ENCODE measurements around the gene RPAP3.

RPAP3 gene

DNA sequence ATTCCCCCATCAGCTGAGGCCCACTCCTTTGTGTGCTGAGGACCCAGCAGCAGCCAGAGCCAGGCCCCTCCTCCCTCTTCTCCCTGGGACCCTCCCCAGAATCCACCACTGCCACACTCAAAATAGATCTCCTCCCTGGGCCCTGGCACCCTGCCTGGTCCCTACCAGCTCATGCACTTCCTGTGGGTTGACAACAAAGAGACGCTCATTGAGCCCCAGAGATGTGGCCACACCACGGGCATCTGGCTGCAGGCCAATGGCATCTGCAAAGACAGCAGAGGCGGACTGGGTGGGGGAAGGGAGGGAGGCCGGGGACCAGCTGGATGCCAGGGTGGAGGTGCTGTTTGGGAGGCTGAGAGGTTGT is 35.5 kb upstream of the RPAP3 start:
- DNase-seq = peak; percentile 70

DNA sequence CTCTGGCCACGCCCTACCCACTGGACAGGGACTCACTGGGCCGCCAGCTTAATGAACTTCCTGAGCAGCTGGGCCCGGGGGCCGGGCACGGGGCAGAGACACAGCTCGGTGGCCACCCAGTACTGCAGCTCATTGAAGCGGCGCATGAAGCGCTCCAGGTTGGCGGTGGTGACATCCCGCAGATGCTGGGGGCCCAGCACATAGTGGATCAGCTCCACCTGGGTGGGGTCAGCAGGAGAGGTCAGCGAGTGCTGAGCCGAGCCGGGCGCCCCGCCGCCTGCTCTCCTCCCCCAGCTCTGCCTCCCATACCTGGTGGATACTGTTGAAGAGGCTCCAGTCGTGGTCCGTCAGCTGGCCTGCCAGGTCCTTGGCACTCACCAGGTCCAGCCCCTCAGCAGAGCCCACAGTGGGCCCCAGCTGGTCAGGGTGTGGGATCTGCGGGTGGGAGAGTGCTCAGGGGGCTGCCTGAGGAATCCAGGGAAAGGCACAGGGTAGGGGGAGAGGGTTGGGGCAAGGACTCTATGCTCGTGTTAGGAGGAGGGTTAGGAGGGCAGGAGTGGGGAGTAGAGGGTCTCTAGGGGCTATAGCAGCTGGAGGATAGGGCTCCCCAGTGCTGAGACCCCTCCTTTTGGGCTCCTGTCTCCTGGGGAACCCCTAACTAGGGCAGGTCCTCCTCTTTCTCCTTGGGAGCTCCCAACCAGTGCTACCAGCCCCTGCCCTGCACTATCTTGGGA is 34.9 kb upstream of the RPAP3 start:
- DNase-seq = peak; percentile 22

DNA sequence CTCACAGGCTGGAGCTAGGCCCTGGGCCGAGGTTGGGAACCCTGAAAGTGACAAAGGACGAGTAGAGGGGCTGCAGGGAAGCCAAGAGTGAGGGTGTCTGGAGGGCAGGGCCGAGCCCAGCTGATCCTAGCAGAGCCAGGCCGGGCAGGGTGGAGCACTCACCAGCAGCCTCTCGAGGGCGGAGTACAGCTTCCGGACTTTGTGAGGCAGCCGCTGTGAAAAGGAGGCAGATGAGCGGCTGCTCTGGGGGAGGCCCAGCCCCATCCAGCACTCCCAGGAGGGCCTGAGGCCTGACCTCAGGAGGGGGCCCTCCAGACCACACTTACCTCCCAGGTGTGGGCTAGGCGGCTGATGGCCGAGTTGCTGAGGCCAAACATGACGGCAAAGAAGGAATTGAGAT is 34.1 kb upstream of the RPAP3 start:
- no peak for DNase-seq

DNA sequence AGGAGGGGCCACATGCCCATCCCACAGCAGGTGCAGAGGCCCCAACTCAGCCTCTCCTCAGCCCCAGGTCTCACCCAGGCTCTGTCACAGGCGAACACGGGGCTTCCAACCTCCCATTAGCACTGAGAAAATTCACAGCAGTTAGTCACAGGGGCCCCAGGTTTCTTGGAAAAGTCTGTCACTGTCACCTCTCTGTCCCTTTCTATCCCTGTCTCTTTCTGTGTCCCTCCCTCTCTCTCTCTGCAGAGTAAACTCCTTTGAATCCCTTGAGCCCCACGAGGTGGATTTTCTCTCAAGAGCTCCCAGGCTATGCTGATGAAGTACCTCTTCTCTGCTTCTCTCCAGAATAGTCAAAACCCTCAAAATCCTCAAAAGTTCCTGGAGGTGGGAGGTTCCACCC is 33.5 kb upstream of the RPAP3 start:
- DNase-seq = no peak

DNA sequence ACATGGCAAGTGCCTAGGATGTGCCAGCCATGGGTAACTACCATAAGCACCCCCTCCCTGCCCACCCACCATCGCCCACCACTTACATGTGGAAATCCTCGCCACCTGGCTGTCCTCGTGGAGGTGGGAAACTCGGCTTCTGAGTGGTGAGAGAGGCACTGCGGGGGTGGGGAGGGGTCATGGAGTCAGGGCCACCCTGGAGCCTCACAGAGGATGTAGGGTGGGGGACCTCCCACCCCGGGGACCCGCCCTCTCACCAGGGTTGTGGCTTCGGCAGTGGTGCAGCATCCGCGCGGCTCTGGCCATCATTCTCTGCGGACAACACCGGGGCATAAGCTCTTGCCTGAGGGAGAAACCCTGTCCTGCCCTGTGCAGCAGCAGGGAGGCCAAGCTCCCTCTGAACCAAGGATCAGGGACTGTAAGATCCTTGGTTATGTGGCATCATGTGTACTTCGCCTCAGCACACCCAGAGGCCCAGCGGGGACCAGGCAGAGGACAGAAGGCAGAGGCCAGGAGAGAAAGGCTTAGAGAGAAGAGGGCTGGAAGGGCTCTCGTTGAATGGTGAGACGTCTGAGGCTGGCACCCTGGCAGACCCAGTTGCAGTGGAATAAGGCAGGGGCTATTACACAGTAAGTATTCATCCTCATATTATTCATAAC is 32.2 kb upstream of the RPAP3 start:
- DNase-seq = no peak

DNA sequence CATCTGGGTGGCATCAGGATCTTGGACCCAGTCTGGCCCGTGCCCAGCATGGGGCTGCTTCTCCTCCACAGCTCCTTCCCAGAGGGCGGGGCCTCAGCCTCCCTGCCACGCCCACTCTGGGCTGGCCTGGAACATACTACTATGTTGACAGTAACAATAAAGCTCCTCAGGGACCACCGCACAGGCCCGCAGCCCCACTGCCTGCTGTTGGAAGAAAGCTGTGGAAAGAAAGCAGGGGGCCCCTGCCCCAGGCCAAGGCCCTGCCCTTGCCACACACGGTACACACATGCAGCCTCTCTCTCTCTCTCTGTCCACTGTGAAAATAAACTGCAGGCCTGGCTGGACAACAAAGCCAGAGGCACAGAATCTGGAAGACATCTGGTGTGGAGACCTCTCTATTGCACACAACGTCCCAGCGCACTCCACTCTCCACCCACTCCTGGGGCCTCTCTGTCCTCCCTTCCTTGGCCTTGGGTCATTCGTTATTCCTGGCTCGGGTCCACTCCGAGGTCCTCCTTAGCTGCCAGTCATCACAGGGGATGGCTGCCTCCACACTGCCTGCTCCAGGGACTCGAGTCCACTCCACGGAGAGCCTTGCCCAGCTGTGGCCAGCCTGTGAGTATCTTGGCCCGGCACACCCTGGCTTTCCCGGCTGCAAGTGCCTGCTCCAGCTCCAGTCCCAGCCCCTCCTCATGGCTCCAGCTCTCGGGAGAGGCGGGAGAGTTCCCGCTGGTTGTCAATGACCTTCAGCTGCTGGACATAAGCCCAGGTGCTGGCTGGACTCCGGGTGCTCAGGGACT is 31.2 kb upstream of the RPAP3 start:
- DNase-seq = no peak

DNA sequence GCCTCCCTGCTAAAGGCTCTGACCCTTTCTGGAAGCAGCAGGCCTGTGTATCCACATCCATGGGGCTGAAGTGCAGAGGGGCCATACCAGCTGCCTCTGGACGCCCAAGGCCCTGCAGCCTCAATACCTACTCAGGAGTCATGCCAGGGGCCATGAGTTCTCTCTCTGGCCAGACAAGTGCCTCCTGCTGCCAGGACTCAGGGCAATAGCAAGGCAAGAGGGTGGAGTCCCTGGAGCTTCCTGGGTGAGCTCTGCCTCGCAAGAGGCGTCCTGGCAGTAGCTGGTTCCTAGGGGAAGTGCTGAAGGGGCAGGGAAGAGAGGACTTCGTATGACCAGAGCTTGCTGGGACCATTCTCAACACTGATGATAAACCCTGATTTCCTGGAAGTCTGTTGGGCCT is 30.4 kb upstream of the RPAP3 start:
- no peak for DNase-seq

DNA sequence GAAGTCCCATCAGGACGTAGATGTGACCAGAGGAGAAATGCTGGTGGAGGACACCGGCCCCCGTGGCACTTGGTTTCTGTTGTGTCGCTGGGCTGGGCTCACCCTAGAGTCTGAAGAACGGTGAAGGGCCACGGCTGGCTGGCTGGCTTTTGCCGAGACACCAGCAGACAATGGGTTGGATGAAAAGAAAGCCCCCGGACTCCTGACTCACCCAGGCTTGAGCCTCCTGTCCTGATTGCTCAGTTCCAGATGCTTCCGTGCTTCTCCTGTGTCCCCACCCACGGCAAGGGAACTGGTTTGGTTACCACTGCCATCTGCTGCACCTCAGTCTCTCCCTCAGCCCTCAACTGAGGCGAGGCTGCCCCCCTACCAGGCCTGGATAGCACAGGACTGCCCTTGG is 29.8 kb upstream of the RPAP3 start:
- DNase-seq = no peak

DNA sequence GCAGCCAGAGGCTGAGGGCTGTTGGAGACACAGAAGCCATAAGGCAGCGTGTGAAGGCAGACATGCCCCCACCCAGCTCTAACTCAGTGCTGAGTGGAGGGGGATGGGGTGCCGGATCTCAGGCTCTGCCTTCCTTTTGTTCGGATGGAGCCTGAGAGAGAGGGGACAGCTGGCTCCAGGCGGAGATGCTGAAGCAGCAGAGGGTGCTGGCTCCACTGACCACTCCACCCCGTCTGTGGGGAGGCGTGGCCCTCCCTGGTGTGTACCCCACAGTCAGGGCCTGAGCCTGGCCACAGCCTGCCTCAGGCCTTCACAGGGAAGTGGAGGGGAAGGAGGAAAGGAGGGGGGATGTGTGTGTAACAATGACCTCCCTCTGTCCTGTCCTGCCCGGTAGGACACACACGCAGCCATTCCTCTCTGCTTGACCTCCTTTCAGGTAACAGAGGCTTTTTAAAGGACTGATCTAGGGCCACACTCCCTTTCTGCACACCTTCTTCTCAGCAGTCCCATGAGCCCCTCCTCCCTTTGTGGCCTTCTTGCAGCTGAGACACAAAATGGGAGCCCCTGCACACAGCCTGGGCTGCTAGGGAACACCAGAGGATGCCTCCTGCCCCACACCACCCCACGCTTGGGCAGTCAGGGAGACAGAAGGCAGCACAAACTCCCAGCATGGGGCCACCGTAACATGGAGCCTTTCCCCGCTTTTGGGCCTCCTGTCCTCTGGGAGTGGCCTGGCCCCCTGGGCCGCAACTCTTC is 29.1 kb upstream of the RPAP3 start:
- no peak for DNase-seq

DNA sequence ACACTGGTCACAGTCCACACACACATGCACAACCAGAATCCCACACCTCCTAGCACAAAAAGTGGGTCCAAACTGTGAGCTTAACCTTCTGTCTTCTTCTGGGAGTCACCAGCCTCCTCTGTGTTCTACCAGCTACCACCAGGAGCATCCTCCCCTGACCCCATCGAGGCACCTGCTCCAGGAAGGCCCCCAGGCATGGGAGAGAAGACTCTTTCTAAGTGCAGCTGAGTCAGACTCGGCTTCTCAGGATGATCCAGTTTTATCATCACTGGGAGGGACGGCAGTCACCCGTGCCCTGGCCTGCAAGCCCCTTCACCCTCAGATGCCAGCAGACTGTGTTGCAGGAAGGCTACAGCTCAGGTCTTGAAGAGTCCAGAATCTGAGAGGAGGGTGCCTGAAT is 27.3 kb upstream of the RPAP3 start:
- no peak for DNase-seq

DNA sequence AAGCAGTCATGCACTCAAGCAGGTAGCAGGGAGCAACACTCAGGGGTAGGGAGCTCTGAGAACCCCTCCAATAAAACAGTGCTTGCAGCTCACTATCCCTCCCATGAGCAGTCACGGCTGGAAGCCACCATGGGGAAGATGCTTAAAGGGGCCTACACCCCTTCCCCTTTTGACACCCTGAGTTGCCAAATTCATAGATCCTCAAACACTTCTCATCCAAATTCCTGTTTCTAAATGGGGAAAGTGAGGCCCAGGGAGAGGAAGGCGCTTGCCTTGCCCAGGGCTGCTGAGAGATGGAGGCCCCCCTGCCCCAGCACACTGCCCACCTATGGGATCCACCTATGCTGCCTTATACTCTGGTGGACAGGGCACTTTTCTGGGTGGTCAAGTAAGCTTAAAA is 26.7 kb upstream of the RPAP3 start:
- DNase-seq = no peak

DNA sequence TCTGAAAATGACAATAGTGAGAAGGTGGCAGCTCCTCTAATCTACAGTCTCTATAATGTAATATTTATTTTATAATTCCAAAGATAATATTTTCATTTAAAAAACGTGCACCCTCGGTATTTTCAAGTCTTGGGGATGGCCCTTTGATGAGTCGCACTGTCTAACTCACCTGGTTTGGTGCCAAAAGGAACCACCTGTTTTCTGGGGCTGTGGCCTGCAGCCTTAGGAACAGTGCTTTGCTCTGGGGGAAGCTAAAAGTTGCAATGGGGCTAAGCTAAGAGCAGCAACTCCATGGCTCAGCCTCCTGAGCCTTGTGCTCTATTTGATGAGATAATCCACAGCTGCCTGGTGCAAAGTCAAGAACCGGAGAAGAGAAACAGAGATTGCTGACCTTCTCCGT is 25.9 kb upstream of the RPAP3 start:
- DNase-seq = no peak

DNA sequence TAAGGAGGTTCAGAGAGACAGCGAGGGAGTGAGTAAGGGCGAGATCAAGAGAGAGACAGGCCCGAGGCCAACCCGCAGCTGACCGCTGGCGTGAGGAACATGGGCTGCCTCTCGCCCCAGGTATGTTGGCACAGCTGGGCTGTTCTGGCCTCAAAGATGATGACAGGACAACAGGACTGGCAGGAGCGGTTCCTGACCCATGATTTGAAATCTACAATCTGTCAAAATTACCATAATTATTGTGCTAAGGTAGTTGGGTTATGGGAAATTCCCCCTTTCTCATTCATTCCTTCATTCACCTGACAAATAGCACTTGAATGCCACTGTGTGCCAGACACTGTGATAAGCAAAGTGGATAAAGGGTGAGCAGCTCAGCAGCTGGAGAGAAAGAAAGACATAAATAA is 24.5 kb upstream of the RPAP3 start:
- no peak for DNase-seq

DNA sequence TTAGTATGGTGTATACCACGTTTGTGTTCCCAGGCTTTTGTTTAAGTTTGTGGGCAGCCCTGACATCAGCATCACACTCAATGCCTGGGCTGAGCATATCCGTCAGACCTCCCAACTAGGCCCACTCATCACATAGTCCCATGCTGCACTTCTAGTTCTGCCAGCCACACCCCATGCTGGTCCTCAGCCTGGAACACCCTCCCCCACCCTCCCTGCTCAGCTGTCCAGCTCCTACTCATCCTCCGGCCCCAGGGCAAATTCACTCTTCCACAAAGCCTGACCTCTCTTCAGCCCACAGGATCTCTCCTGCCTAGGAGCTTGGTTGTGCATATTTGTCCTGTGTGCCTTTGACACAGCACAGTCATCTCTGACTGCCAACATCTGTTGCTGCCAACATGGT is 23.4 kb upstream of the RPAP3 start:
- no peak for DNase-seq

DNA sequence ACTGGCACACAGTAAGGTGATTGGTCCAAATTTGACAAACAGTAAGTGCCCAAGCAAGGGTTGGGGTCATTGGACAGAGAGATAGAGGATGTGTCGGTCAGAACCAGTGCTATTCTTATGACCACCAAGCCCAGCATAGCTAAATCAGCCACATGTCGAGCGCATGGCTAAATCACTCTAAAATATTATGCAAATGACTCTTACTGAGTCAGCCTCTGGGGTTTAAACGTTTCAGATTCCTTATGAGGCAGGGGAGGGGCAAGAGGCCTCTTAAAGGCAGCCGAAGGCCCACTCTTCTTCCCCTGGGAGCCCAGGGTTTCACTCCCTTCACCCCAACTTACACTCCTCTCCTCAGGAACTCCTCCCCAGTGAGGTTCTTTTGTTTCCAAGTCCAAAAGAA is 20.1 kb upstream of the RPAP3 start:
- no peak for DNase-seq

DNA sequence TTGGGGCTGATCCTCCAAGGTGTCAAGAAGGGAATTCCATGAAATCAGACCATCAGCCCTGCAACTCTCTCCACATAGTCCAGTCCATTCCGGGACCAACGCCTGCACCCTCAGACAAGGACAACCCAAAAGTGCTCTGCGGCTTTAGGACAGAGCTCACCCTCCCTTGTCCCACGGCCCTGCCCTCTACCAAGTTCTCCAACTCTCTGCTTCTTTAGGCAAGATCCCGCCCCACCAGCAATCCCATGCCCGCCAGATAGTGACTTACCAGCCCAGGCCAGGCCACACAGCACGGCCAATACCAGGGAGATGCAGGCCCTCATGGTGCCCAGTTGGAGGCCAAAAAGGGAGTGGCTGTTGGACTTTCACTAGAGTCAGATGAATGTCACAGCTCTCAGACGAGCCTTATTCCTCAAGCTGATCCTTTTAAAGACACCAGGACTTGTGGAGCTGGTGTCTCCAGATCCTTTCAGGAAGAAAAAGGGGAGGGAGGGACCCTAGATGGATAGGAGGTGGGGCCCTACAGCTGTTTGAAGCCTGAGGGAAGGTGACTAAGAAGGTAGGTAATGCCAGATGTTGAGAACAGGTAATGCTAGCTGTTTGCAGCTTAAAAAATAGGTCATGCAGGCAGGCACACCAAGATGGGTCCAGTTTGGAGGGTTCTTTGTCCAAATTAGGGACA is 19.4 kb upstream of the RPAP3 start, which contains the start of gene ENDOU:
Gene ENDOU, minus strand, starts transcription at position 400 of the 682 bp plus-strand sequence. Its CDS starts 77 bp downstream, at position 323.
- DNase-seq = no peak

DNA sequence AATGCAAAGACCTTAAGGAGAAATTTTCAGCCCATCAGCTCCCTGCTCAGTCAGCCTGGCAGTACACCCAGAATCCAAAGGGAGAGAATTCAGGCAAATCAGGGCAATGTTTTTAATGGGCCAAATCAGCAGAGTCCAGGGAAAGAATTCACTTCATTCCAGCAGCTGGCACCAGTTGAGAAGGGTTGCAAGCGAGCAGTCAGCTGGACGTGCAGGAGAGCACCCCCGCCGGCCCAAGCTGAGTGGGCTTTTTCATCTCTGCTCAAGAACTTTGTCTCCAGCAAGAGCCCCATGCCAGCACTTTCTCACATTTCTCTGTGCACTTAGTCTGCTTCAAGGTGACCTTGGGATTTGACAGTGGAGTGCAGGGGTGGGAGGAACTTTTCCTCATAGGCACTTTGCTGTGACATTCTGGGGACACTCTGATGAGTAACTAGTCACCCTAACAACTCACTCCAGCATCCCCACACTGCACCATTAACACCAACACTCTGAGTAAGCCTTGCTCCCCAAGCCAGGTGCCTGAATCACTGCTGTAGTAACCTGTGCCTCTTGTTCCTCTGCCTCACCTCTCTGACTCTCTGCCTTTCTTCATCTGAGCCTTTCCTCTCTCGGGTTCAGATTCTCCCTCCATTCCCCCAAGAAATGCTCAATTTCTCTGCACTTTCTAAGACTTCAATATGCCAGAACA is 17.3 kb upstream of the RPAP3 start:
- no peak for DNase-seq

DNA sequence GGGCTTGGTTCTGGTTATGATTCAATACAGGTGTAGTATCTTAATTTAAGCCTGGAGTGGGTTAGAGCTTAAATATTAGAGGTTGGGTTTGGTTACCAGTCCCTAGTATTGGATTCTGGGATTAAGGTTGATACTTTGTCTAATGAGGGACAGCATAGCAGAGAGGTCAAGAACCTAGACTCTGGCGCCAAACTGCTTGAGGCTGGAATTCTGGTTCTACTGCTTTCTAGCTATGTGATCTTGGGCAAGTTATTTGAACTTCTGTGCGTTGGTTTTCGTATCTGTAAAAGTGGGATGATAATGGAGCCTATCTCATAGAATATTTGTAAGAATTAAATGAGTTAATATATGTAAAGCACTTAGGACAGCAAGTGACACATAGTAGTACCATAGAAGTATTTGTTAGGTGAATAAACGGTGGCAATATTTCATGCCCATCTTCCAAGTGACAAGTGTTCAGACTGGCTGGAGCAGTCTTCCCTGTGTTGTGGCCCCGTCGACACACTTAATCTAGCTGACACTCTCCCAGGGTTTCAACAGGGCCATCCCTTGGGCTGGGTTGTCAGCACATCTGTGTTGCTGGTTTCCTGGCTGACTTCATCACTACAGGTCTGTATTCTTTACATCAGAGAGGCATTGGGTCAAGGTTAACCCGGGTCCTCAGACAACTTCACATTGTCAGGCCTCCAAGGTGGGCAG is 16.5 kb upstream of the RPAP3 start:
- DNase-seq = no peak

DNA sequence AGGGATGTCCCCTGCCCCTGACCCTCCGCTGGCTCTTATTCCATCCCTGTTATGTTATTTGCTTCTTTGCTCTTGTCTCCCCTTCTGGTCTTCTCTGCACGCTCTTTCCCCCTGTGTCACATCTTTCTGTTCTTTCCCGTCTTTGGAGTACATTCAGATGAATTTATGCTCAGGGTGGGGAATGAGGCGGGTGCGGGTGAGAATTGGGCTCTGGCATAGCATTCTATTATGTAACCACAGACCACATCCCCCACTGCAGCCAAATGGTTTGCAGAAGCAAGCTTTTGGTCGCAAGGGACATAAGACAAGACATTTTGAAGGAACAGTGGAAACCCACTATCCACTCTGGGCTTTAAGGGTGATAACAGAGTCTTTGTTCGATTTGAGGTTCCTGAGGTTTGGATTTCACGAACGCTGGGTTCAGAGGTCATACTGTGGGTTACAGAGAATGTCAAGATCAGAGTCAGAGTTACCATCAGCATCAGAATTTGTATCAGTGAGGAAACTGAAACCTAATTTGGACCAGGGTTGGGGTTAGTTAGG is 15.7 kb upstream of the RPAP3 start:
- no peak for DNase-seq

DNA sequence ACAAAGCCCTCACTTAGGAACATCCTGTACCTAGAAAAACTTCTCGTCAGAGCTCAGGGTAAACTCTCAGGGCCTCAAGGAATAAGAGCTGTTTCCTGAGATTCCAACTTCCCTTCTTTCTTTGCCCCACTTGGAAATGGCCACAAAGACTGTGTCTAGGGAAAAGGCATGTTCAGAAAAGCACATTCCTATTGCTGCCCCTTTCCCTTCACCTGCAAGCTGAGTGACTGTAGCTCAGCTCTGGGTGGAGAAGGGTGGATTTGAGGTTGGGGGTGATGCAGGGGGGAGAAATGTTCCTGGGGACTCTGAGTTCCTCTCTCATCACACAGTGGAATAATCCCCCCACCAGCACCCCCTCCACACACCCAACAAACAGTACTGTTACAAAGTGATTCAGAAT is 12.7 kb upstream of the RPAP3 start:
- DNase-seq = no peak
